Measurements from ENCODE around the gene FBXL14. TPM values are rescaled to one million over a fixed set of nuclear protein-coding genes. Genes with fewer than 3 reads are reported as not detected.

Gene FBXL14
- polyA plus RNA-seq, 1 donor from 2014 or later = 15.1 TPM

DNA sequence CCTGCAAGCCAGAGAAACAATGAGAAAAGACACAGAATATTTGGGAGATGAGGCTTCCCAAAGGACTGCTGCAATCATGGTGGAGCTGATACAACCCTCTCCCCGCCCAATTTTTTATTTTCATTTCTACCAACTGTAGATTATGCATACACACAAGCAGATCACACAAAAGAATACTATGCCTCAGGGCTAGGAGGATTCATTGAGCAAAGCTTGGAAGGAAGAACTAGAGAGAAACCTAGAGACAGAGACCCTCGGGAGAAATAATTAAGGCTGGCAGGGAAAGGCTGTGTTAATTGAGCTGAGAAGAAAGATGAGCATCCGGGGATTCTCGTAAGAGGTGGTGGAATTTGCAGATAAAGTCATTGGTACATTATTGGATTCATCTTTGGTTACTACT, 24.8 kb upstream of the FBXL14 start:
- Histone ChIP-seq H3K79me2 (replicated peaks; ENCODE audit: insufficient read depth, low read length) (peaks cover 28% of the 10 kb centered on the region), H3K27ac (ENCODE audit: low read length) (no peak overlapping the region), H4K20me1 (ENCODE audit: insufficient read depth) (no peaks in the 10 kb centered on the region), H3K9me2 (ENCODE audit: insufficient read depth, low read length) (no peaks in the 10 kb centered on the region), H3K4me2 (ENCODE audit: low read length) (no peak overlapping the region), H3K4me3 (ENCODE audit: low read length) (no peak overlapping the region), H2AFZ (ENCODE audit: low read depth, low read length) (no peak overlapping the region), H3K9ac (ENCODE audit: low read length) (no peak overlapping the region), H3K9me3 (ENCODE audit: low read length) (no peaks in the 10 kb centered on the region), H3K27me3 (ENCODE audit: insufficient read depth, low read depth, low read length) (no peaks in the 10 kb centered on the region), H3K36me3 (ENCODE audit: insufficient read depth, low read length) (no peaks in the 10 kb centered on the region), H3F3A (ENCODE audit: insufficient read depth, low read length, poor library complexity, severe bottlenecking) (no peaks in the 10 kb centered on the region)
- TF ChIP-seq SMC3 (conservative IDR thresholded peaks at IDR 0.05; ENCODE audit: poor library complexity) = no peak
- TF ChIP-seq, protein P1, sequence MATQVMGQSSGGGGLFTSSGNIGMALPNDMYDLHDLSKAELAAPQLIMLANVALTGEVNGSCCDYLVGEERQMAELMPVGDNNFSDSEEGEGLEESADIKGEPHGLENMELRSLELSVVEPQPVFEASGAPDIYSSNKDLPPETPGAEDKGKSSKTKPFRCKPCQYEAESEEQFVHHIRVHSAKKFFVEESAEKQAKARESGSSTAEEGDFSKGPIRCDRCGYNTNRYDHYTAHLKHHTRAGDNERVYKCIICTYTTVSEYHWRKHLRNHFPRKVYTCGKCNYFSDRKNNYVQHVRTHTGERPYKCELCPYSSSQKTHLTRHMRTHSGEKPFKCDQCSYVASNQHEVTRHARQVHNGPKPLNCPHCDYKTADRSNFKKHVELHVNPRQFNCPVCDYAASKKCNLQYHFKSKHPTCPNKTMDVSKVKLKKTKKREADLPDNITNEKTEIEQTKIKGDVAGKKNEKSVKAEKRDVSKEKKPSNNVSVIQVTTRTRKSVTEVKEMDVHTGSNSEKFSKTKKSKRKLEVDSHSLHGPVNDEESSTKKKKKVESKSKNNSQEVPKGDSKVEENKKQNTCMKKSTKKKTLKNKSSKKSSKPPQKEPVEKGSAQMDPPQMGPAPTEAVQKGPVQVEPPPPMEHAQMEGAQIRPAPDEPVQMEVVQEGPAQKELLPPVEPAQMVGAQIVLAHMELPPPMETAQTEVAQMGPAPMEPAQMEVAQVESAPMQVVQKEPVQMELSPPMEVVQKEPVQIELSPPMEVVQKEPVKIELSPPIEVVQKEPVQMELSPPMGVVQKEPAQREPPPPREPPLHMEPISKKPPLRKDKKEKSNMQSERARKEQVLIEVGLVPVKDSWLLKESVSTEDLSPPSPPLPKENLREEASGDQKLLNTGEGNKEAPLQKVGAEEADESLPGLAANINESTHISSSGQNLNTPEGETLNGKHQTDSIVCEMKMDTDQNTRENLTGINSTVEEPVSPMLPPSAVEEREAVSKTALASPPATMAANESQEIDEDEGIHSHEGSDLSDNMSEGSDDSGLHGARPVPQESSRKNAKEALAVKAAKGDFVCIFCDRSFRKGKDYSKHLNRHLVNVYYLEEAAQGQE (IDR thresholded peaks at IDR 0.05; ENCODE audit: borderline replicate concordance) = no peak
- TF ChIP-seq EZH2 (IDR thresholded peaks at IDR 0.05; ENCODE audit: borderline replicate concordance, insufficient read depth, low read length, poor library complexity, severe bottlenecking) = no peak
- no peak for TF ChIP-seq RAD21 (conservative IDR thresholded peaks at IDR 0.05)
- no peak for TF ChIP-seq POLR2AphosphoS5 (IDR thresholded peaks at IDR 0.05)
- TF ChIP-seq, protein P2, sequence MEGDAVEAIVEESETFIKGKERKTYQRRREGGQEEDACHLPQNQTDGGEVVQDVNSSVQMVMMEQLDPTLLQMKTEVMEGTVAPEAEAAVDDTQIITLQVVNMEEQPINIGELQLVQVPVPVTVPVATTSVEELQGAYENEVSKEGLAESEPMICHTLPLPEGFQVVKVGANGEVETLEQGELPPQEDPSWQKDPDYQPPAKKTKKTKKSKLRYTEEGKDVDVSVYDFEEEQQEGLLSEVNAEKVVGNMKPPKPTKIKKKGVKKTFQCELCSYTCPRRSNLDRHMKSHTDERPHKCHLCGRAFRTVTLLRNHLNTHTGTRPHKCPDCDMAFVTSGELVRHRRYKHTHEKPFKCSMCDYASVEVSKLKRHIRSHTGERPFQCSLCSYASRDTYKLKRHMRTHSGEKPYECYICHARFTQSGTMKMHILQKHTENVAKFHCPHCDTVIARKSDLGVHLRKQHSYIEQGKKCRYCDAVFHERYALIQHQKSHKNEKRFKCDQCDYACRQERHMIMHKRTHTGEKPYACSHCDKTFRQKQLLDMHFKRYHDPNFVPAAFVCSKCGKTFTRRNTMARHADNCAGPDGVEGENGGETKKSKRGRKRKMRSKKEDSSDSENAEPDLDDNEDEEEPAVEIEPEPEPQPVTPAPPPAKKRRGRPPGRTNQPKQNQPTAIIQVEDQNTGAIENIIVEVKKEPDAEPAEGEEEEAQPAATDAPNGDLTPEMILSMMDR (IDR thresholded peaks at IDR 0.05; ENCODE audit: poor library complexity, severe bottlenecking) = no peak
- TF ChIP-seq MXI1 (conservative IDR thresholded peaks at IDR 0.05; ENCODE audit: poor library complexity, severe bottlenecking) = no peak
- no peak for TF ChIP-seq TAF1 (IDR thresholded peaks at IDR 0.05; ENCODE audit: low read depth)
- no peak for TF ChIP-seq EP300 (conservative IDR thresholded peaks at IDR 0.05; ENCODE audit: poor library complexity, severe bottlenecking)

DNA sequence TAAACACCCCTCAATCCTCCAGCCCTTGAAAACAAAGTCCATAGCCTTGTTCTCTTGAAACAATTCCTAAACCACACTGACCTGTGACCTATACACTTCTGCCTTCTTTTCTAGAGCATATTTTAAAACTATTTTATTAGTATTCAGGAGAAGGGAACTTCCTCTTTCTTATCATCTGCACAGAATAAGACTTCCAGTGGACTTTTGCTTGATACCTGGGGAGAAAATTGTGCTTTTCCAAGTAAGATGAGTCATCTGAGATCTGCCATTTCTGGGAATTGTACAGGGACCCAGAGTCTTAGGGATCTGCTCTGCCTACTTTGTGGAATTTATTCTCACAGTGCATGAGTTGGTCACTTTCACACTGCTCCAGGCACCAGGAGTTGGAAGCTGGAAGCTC, 24.1 kb upstream of the FBXL14 start:
- H3K4me3 ChIP-seq (ENCODE audit: low read length) = no peak overlapping the region

More for the DNA sequence above, 24.1 kb upstream of the FBXL14 start:
- TF ChIP-seq SMC3 (conservative IDR thresholded peaks at IDR 0.05; ENCODE audit: poor library complexity) (no peak), EP300 (conservative IDR thresholded peaks at IDR 0.05; ENCODE audit: poor library complexity, severe bottlenecking) (no peak), POLR2AphosphoS5 (IDR thresholded peaks at IDR 0.05) (no peak), MXI1 (conservative IDR thresholded peaks at IDR 0.05; ENCODE audit: poor library complexity, severe bottlenecking) (no peak), EZH2 (IDR thresholded peaks at IDR 0.05; ENCODE audit: borderline replicate concordance, insufficient read depth, low read length, poor library complexity, severe bottlenecking) (no peak), TAF1 (IDR thresholded peaks at IDR 0.05; ENCODE audit: low read depth) (no peak), RAD21 (conservative IDR thresholded peaks at IDR 0.05) (no peak)
- TF ChIP-seq, protein P2 (IDR thresholded peaks at IDR 0.05; ENCODE audit: poor library complexity, severe bottlenecking) = no peak
- TF ChIP-seq, protein P1 (IDR thresholded peaks at IDR 0.05; ENCODE audit: borderline replicate concordance) = no peak
- Histone ChIP-seq H3K4me2 (ENCODE audit: low read length) (no peak overlapping the region), H3K9me3 (ENCODE audit: low read length) (no peaks in the 10 kb centered on the region), H2AFZ (ENCODE audit: low read depth, low read length) (no peak overlapping the region), H3F3A (ENCODE audit: insufficient read depth, low read length, poor library complexity, severe bottlenecking) (no peaks in the 10 kb centered on the region), H4K20me1 (ENCODE audit: insufficient read depth) (no peaks in the 10 kb centered on the region), H3K27ac (ENCODE audit: low read length) (no peak overlapping the region), H3K79me2 (replicated peaks; ENCODE audit: insufficient read depth, low read length) (peaks cover 25% of the 10 kb centered on the region), H3K27me3 (ENCODE audit: insufficient read depth, low read depth, low read length) (no peaks in the 10 kb centered on the region), H3K9ac (ENCODE audit: low read length) (no peak overlapping the region), H3K9me2 (ENCODE audit: insufficient read depth, low read length) (no peaks in the 10 kb centered on the region), H3K36me3 (ENCODE audit: insufficient read depth, low read length) (no peaks in the 10 kb centered on the region)
